Right atrium auricular region (tissue), 2 donors: ENCODE results near the gene DPH6. TPM values are rescaled to one million over a fixed set of nuclear protein-coding genes. Genes with fewer than 3 reads are reported as not detected.

ENCODE experiments used
- DNase-seq: peaks from one replicate; pipeline ENCODE4 v3.0.0-alpha.2; 2019; ENCODE audit warnings: low spot score
- H3K27ac ChIP-seq, 2 donors: fragments of 200-600 bp; sonication (generic); 1 replicate in 1 of 2; 2 replicates in 1 of 2; pipeline ENCODE4 v1.5.1; 2016 to 2019
- H3K27me3 ChIP-seq, 2 donors: fragments of 200-600 bp; sonication (generic); one replicate each; pipeline versions ENCODE4 v1.5.1 to v1.6.0; 2017 to 2019
- H3K36me3 ChIP-seq: fragments of 200-600 bp; sonication (generic); one replicate; pipeline ENCODE4 v1.5.1; 2016
- H3K4me1 ChIP-seq, 2 donors: fragments of 200-600 bp; sonication (generic); one replicate each; pipeline versions ENCODE4 v1.5.1 to v1.6.0; 2017 to 2019
- H3K4me3 ChIP-seq, 2 donors: fragments of 200-600 bp; sonication (generic); 1 replicate in 1 of 2; 2 replicates in 1 of 2; pipeline ENCODE4 v1.5.1; 2017 to 2019; ENCODE audit warnings: mild to moderate bottlenecking in 1 of 2, moderate library complexity in 1 of 2
- H3K9me3 ChIP-seq, 2 donors: fragments of 200-600 bp; sonication (generic); one replicate each; pipeline ENCODE4 v1.5.1; 2019
- CTCF ChIP-seq, 2 donors: fragments of 200-600 bp; sonication (generic); IDR thresholded peaks; one replicate each; pipeline ENCODE4 v1.5.1; 2019; ENCODE audit warnings: antibody characterized with exemption in 2 of 2
- total RNA-seq, 2 donors: library from RNA; depleted of rRNA; stranded (reverse); fragments of >200 nt; gene quantifications; one replicate each; pipeline ENCODE4 v1.1.0, GENCODE V29; 2016

DPH6 gene
- total RNA-seq, 2 donors from 2014 or later: 9.2 to 10.7 TPM

DNA sequence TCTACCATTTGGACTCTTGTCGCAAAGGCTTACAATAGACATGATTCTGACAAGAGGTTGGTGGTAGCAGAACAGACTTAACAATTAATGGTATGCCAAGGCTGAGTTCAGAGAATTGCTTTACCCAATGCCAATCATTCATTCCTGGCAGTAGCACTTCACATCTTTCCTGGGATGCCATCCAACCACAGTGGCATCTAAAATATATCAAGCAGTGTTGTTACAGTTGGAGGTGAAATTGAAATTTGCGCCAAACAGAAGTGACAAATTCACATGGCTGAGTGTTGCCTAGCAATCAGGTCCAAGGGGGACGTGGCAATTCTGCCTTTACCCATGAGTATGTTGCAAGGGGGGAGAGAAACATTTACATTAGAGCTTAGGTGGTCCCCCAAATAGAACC lies 21.0 kb upstream of the DPH6 start:
- no peaks in the 10 kb centered on the region for H3K9me3 ChIP-seq
- peak overlapping the region in 1 of 2 donors; percentile 59 for H3K27ac ChIP-seq
- no peak for DNase-seq
- no peaks in the 10 kb centered on the region for H3K27me3 ChIP-seq
- TF ChIP-seq CTCF (IDR thresholded peaks at IDR 0.05): no peak
- peaks cover 0 to 4% of the 10 kb centered on the region in 2 donors for H3K4me1 ChIP-seq
- no peak overlapping the region for H3K4me3 ChIP-seq
- H3K36me3 ChIP-seq: no peaks in the 10 kb centered on the region

DNA sequence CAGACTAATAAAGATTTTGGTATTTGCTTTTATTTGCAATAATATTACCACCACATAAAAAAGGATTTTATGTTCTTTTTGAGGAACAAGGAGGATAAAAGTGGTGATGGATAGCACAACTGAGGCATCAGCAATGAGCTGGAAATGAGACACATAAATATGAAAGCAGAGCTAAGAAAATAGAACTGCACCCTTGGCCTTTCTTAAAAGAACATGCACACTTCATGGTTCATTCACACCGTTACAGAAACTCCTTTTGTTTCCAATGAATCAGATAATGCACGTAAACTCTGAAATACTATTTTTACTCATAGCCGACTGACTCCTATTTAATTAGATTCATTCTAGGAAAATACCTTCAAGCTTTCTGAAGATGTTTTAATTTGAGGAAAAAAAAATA lies 19.9 kb upstream of the DPH6 start:
- DNase-seq: no peak
- Histone ChIP-seq H3K4me1 (peaks cover 0 to 4% of the 10 kb centered on the region in 2 donors), H3K4me3 (no peak overlapping the region), H3K27me3 (no peaks in the 10 kb centered on the region), H3K27ac (no peak overlapping the region), H3K9me3 (no peaks in the 10 kb centered on the region), H3K36me3 (no peaks in the 10 kb centered on the region)
- no peak for TF ChIP-seq CTCF (IDR thresholded peaks at IDR 0.05)

DNA sequence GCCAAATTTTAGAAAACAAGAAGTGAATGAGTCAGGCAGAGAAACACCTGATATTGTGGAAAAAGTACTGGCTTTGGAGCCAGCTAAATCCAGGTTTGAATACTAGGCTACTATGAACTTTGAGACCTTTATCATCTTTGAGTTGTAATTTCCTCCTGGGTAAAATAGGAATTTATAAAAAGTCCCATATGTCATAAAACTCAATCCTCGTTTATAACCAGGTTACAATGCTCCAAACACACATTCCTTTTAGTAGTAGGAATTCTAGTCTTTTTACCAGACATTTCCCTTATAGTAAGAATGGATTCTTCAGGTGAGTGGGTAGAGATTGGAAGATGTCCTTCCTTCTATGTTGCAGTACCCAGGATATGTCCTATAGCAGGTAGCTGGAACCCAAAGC lies 16.7 kb upstream of the DPH6 start:
- TF ChIP-seq CTCF (IDR thresholded peaks at IDR 0.05): no peak
- no peak for DNase-seq
- Histone ChIP-seq H3K36me3 (no peaks in the 10 kb centered on the region), H3K9me3 (no peaks in the 10 kb centered on the region), H3K27ac (no peak overlapping the region), H3K27me3 (no peaks in the 10 kb centered on the region), H3K4me3 (no peak overlapping the region), H3K4me1 (peaks cover 0 to 3% of the 10 kb centered on the region in 2 donors)

GRCh38 chr15:35561308-35561707 lies 15.3 kb upstream of the DPH6 start:
- Histone ChIP-seq H3K27me3 (no peaks in the 10 kb centered on the region), H3K4me3 (no peak overlapping the region), H3K9me3 (no peaks in the 10 kb centered on the region), H3K36me3 (no peaks in the 10 kb centered on the region), H3K4me1 (no peaks in the 10 kb centered on the region), H3K27ac (no peak overlapping the region)
- no peak for DNase-seq
- TF ChIP-seq CTCF (IDR thresholded peaks at IDR 0.05): no peak

- Histone ChIP-seq H3K36me3 (no peaks in the 10 kb centered on the region), H3K4me1 (no peaks in the 10 kb centered on the region), H3K27me3 (no peaks in the 10 kb centered on the region), H3K9me3 (no peaks in the 10 kb centered on the region), H3K27ac (no peak overlapping the region), H3K4me3 (no peak overlapping the region)
- no peak for DNase-seq
- no peak for TF ChIP-seq CTCF (IDR thresholded peaks at IDR 0.05)
Observed at GRCh38 chr15:35560870-35561269, 14.9 kb upstream of the DPH6 start.

GRCh38 chr15:35560258-35560657 lies 14.3 kb upstream of the DPH6 start:
- no peak for DNase-seq
- TF ChIP-seq CTCF (IDR thresholded peaks at IDR 0.05): no peak
- no peaks in the 10 kb centered on the region for H3K9me3 ChIP-seq
- H3K4me3 ChIP-seq: no peak overlapping the region
- H3K4me1 ChIP-seq: no peaks in the 10 kb centered on the region
- H3K27me3 ChIP-seq: no peaks in the 10 kb centered on the region
- H3K36me3 ChIP-seq: no peaks in the 10 kb centered on the region
- H3K27ac ChIP-seq: no peak overlapping the region
